Eye (tissue), 1 donor: ENCODE measurements around the gene TMEM100.
A peak's percentile ranks its signal among the peaks of the same experiment; 100 is the strongest.

Experiments
- DNase-seq: peaks from one replicate; pipeline ENCODE4 v3.0.0-alpha.2; 2015

The TMEM100 gene

GRCh38 chr17:55722742-55723487 lies at the start of gene TMEM100:
TSS of gene TMEM100 (minus strand) at chr17:55722864. CDS start at chr17:55721070, 1,794 bp downstream.
- DNase-seq, result peak; percentile 72

GRCh38 chr17:55772086-55772485 lies 49.4 kb upstream of the TMEM100 start:
- DNase-seq, result no peak

GRCh38 chr17:55770196-55770870 lies 47.7 kb upstream of the TMEM100 start:
- DNase-seq, result peak; percentile 80

GRCh38 chr17:55769625-55770000 lies 46.9 kb upstream of the TMEM100 start:
- no peak for DNase-seq

- DNase-seq, result no peak
Observed at GRCh38 chr17:55768936-55769624, 46.4 kb upstream of the TMEM100 start.

- DNase-seq, result no peak
Observed at GRCh38 chr17:55765472-55765871, 42.8 kb upstream of the TMEM100 start.

- no peak for DNase-seq
Observed at GRCh38 chr17:55764610-55765009, 41.9 kb upstream of the TMEM100 start.

- DNase-seq, result no peak
Observed at GRCh38 chr17:55763856-55764255, 41.2 kb upstream of the TMEM100 start.

GRCh38 chr17:55762086-55762858 lies 39.6 kb upstream of the TMEM100 start:
- DNase-seq, result no peak

- no peak for DNase-seq
Observed at GRCh38 chr17:55760643-55761355, 38.1 kb upstream of the TMEM100 start.

- DNase-seq, result no peak
Observed at GRCh38 chr17:55758171-55758570, 35.5 kb upstream of the TMEM100 start.

GRCh38 chr17:55757659-55758058 lies 35.0 kb upstream of the TMEM100 start:
- DNase-seq, result no peak

GRCh38 chr17:55756689-55757088 lies 34.0 kb upstream of the TMEM100 start:
- DNase-seq, result no peak

GRCh38 chr17:55751720-55752250 lies 29.1 kb upstream of the TMEM100 start:
- DNase-seq, result no peak

- peak; percentile 94 for DNase-seq
Observed at GRCh38 chr17:55750750-55751657, 28.3 kb upstream of the TMEM100 start, which contains the start of gene PCTP. TSS of gene PCTP (plus strand) at chr17:55751051. CDS start at chr17:55751104, 53 bp downstream.

- no peak for DNase-seq
Observed at GRCh38 chr17:55749985-55750384, 27.3 kb upstream of the TMEM100 start.

- DNase-seq, result no peak
Observed at GRCh38 chr17:55748841-55749240, 26.2 kb upstream of the TMEM100 start.

GRCh38 chr17:55747209-55747608 lies 24.5 kb upstream of the TMEM100 start:
- no peak for DNase-seq

- no peak for DNase-seq
Observed at GRCh38 chr17:55746466-55746865, 23.8 kb upstream of the TMEM100 start.

GRCh38 chr17:55745258-55745657 lies 22.6 kb upstream of the TMEM100 start:
- no peak for DNase-seq
